ENCODE measurements around the gene SRPK2.

DNA sequence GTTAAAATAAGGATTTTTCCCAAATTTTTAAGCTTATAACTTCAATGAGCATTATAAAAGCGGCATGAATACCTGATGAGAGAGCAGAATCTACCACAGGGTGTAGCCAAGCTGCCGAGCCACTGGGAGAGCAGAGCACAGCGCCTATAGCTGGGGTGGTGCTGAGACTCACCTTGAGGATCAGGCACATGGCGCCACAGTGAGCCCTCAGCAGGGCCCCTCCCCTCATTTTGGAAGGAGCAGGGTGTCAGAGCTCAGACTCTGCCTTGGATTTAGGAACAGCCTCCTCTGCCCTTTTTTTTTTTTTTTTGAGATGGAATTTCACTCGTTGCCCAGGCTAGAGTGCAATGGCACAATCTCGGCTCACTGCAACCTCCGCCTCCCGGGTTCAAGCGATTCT is 118.6 kb downstream of the SRPK2 start:
- TF ChIP-seq, protein P1, sequence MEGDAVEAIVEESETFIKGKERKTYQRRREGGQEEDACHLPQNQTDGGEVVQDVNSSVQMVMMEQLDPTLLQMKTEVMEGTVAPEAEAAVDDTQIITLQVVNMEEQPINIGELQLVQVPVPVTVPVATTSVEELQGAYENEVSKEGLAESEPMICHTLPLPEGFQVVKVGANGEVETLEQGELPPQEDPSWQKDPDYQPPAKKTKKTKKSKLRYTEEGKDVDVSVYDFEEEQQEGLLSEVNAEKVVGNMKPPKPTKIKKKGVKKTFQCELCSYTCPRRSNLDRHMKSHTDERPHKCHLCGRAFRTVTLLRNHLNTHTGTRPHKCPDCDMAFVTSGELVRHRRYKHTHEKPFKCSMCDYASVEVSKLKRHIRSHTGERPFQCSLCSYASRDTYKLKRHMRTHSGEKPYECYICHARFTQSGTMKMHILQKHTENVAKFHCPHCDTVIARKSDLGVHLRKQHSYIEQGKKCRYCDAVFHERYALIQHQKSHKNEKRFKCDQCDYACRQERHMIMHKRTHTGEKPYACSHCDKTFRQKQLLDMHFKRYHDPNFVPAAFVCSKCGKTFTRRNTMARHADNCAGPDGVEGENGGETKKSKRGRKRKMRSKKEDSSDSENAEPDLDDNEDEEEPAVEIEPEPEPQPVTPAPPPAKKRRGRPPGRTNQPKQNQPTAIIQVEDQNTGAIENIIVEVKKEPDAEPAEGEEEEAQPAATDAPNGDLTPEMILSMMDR (IDR thresholded peaks at IDR 0.05) = no peak
- TF ChIP-seq EZH2 (IDR thresholded peaks at IDR 0.05; ENCODE audit: borderline replicate concordance, insufficient read depth, low read depth, low read length, poor library complexity, severe bottlenecking) = no peak
